Activated CD4-positive, alpha-beta memory T cell treated with anti-CD3 and anti-CD28 coated beads, Interleukin-2, amount 10 ng/mL, durations not matched to agents 7 days and 5 days (primary cell): ENCODE measurements around the gene AWAT1. TPM values are rescaled to one million over a fixed set of nuclear protein-coding genes. Genes with fewer than 3 reads are reported as not detected.
"Not testable (repeated sequence)": the region's sequence is repeated elsewhere in the genome, so short reads cannot be mapped to it uniquely, and the experiment has no call there.

ENCODE experiments used
- CTCF ChIA-PET: fragments of 350-600 bp; sonication (Branson Sonifier 250); formaldehyde crosslinking; loops from one replicate; lab custom pipeline; 2021; ENCODE audit warnings: antibody characterized with exemption, inconsistent platforms; lab: Charles Lee
- POLR2A ChIA-PET: fragments of 350-600 bp; sonication (Branson Sonifier 250); formaldehyde crosslinking; loops from one replicate; lab custom pipeline; 2021; ENCODE audit warnings: antibody characterized with exemption; lab: Charles Lee
- DNase-seq: peaks from one replicate; pipeline ENCODE4 v3.0.0-alpha.2; 2020
- H3K27ac Mint-ChIP-seq: one replicate; pipeline ENCODE4 v1.8.0; 2021; ENCODE audit warnings: mild to moderate bottlenecking, mixed read lengths
- H3K27me3 Mint-ChIP-seq: one replicate; pipeline ENCODE4 v1.8.0; 2021; ENCODE audit warnings: mixed read lengths
- H3K36me3 Mint-ChIP-seq: one replicate; pipeline ENCODE4 v1.8.0; 2021; ENCODE audit warnings: low read depth, mixed read lengths
- H3K4me1 Mint-ChIP-seq: one replicate; pipeline ENCODE4 v1.8.0; 2021; ENCODE audit warnings: mixed read lengths
- H3K4me3 Mint-ChIP-seq: one replicate; pipeline ENCODE4 v1.8.0; 2021; ENCODE audit warnings: mild to moderate bottlenecking, mixed read lengths
- H3K9me3 Mint-ChIP-seq: one replicate; pipeline ENCODE4 v1.8.0; 2021; ENCODE audit warnings: mixed read lengths
- total RNA-seq, 2 experiments: library from RNA; stranded (reverse); gene quantifications; one replicate each; pipeline ENCODE4 v1.2.3, GENCODE V29; 2021

Gene AWAT1
- total RNA-seq, 2 experiments from 2014 or later, result not detected

DNA sequence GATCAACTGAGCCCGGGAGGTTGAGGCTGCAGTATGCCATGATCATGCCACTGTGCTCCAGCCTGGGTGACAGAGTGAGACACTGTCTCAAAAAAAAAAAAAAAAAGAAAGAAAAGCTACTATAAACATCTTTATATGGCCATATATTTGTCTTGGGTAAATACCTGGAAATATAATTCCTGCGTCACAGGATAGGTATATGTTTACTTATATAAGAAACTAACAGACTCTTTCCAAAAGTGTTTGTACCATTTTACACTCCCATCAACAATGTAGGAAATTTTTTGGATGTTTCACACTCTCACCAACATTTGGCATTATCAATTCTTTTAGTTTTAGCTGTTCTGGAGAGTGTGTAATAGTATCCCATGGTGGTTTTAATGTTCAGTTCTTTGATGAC, 12.8 kb downstream of the AWAT1 start:
- no peaks in the 10 kb centered on the region for H3K27me3 Mint-ChIP-seq
- H3K9me3 Mint-ChIP-seq, result no peaks in the 10 kb centered on the region
- POLR2A ChIA-PET, result no interaction called here
- peaks cover 10% of the 10 kb centered on the region for H3K4me1 Mint-ChIP-seq
- DNase-seq, result no peak
- H3K27ac Mint-ChIP-seq, result no peak overlapping the region
- H3K4me3 Mint-ChIP-seq, result no peak overlapping the region
- H3K36me3 Mint-ChIP-seq, result no peaks in the 10 kb centered on the region
- CTCF ChIA-PET, result no interaction called here

- Mint-ChIP-seq H3K9me3 (no peaks in the 10 kb centered on the region), H3K36me3 (no peaks in the 10 kb centered on the region), H3K4me1 (peaks cover 15% of the 10 kb centered on the region), H3K4me3 (no peak overlapping the region), H3K27ac (no peak overlapping the region), H3K27me3 (no peaks in the 10 kb centered on the region)
- ChIA-PET POLR2A (no interaction called here), CTCF (no interaction called here)
- DNase-seq, result no peak
Observed at GRCh38 chrX:70252491-70252890, 18.0 kb downstream of the AWAT1 start.

DNA sequence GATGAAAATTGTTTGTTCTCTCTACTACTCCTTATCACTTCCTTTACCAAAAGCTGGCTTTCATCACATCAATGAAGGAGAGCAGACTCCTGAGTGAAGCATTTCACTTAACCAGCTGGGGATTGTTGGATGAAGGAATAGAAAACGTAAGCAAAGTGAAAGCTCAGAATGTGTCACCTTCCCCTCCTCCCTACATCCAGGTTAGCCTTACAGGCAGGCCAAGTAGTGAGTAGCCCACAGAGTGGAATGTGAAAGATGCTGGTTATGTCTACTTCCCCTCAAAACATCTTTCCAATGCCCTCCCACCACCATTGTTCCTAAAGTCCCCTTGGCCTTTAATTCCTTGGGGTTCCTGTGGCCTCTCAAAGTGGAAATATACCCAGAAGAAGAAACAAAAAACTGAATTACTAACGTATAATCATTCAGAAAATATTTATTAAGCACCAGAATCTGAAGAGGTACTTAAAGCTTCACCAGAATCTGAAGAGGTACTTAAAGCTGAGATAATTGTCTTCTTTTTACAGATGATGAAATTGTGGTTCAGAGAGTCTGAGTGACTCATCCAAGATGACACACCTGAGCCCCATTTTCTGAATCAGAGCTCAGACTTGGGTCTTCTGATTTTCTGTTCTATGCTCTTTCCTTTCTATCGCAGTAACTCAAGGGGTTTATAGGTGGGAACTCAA, 19.1 kb downstream of the AWAT1 start:
- POLR2A ChIA-PET, result no interaction called here
- Mint-ChIP-seq H3K9me3 (no peaks in the 10 kb centered on the region), H3K4me3 (no peak overlapping the region), H3K27ac (no peak overlapping the region), H3K36me3 (no peaks in the 10 kb centered on the region), H3K4me1 (peaks cover 17% of the 10 kb centered on the region), H3K27me3 (no peaks in the 10 kb centered on the region)
- no peak for DNase-seq
- CTCF ChIA-PET, result no interaction called here

- POLR2A ChIA-PET, result no interaction called here
- Mint-ChIP-seq H3K4me1 (peaks cover 17% of the 10 kb centered on the region), H3K4me3 (no peak overlapping the region), H3K9me3 (no peaks in the 10 kb centered on the region), H3K36me3 (no peaks in the 10 kb centered on the region), H3K27me3 (no peaks in the 10 kb centered on the region), H3K27ac (no peak overlapping the region)
- no peak for DNase-seq
- CTCF ChIA-PET, result no interaction called here
Observed at GRCh38 chrX:70254063-70254400, 19.6 kb downstream of the AWAT1 start.

- Mint-ChIP-seq H3K4me3 (no peak overlapping the region), H3K9me3 (no peaks in the 10 kb centered on the region), H3K27ac (no peak overlapping the region), H3K36me3 (no peaks in the 10 kb centered on the region), H3K27me3 (no peaks in the 10 kb centered on the region), H3K4me1 (peaks cover 17% of the 10 kb centered on the region)
- DNase-seq, result no peak
- ChIA-PET POLR2A (no interaction called here), CTCF (no interaction called here)
Observed at GRCh38 chrX:70254909-70255308, 20.5 kb downstream of the AWAT1 start.

GRCh38 chrX:70255452-70255851, 21.0 kb downstream of the AWAT1 start:
- Mint-ChIP-seq H3K4me3 (no peak overlapping the region), H3K4me1 (peaks cover 17% of the 10 kb centered on the region), H3K36me3 (no peaks in the 10 kb centered on the region), H3K9me3 (no peaks in the 10 kb centered on the region), H3K27ac (no peak overlapping the region), H3K27me3 (no peaks in the 10 kb centered on the region)
- no peak for DNase-seq
- ChIA-PET CTCF (no interaction called here), POLR2A (no interaction called here)

DNA sequence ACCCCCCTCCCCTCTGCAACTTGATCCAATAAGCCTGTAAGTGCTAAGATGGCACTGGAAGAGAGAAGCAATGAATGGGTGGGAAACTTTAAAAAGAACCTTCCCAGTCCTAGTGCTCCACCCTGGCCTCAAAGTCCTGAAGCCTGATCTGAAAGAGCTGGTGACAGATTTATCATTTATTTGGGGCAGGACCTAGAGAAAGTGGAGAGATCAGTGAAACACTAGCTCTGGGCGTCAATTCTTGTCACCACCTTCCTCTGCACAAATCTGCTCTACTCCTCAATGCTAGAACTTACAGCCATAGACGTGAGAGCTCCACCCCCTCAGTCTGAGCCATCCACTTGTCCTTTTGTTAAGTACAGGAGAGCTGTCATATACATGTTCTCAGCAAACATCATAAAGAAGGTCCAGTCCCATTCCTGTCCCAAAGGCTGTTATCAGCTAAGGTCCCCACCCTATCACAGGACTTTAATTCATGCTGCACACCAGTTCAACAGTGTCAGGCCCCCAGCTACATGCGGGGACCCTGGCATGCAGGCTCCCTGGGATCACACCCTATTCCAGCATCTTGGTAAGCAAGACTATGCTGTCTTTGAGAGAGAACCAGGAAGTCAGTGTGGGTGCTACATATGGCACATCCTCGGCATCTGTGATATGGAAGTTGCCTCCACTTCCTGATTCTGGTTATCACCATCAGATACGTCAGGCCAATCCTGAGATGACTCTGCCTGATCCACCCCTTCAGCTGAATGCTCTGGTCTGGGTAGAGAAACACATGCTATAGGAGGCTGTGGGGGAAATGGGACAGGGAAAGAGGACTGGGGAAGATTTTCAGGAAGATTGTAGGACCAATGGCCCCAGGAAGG, 23.2 kb downstream of the AWAT1 start:
- H3K36me3 Mint-ChIP-seq, result no peaks in the 10 kb centered on the region
- DNase-seq, result no peak
- no peak overlapping the region for H3K4me3 Mint-ChIP-seq
- H3K27me3 Mint-ChIP-seq, result no peaks in the 10 kb centered on the region
- H3K4me1 Mint-ChIP-seq, result peaks cover 17% of the 10 kb centered on the region
- no peaks in the 10 kb centered on the region for H3K9me3 Mint-ChIP-seq
- ChIA-PET POLR2A (no interaction called here), CTCF (no interaction called here)
- no peak overlapping the region for H3K27ac Mint-ChIP-seq

DNA sequence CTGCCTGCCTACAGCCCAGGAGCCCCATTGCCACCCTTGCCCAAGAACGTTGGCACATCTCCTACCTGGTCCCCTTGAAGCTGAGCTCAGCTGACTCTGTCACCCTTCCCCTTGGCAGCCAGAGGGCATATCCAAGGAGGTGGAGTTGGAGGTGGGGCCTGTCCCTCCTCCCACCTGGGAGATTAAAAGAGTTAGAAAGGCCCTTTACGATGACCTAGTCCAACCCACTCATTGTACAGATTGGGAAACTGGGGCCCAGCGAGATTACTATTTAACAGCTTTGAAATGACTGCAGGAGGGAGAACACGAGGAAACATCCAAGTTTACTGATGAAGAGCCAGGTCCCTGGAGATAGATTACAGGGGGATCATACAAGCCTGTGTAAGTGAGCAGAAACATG, 25.6 kb downstream of the AWAT1 start, which contains the start of gene P2RY4:
TSS of gene P2RY4 (minus strand) at position 101 of the 400 bp plus-strand sequence. CDS start 580 bp downstream, outside the sequence.
- Mint-ChIP-seq H3K27ac (no peak within 1 kb of the TSS), H3K36me3 (no peaks in the 10 kb centered on the region), H3K27me3 (no peaks in the 10 kb centered on the region), H3K4me3 (no peak within 1 kb of the TSS), H3K9me3 (no peaks in the 10 kb centered on the region), H3K4me1 (peaks cover 2% of the 10 kb centered on the region)
- DNase-seq, result no peak
- ChIA-PET CTCF (no interaction called here), POLR2A (no interaction called here)

- H3K4me1 Mint-ChIP-seq, result peaks cover under 1% of the 10 kb centered on the region
- peak; percentile 35 for DNase-seq
- no peak overlapping the region for H3K4me3 Mint-ChIP-seq
- H3K9me3 Mint-ChIP-seq, result no peaks in the 10 kb centered on the region
- POLR2A ChIA-PET, result no interaction called here
- H3K27ac Mint-ChIP-seq, result no peak overlapping the region
- H3K27me3 Mint-ChIP-seq, result no peaks in the 10 kb centered on the region
- CTCF ChIA-PET, result no interaction called here
- H3K36me3 Mint-ChIP-seq, result no peaks in the 10 kb centered on the region
Observed at GRCh38 chrX:70262952-70263567, 28.6 kb downstream of the AWAT1 start.

GRCh38 chrX:70264784-70265183, 30.3 kb downstream of the AWAT1 start:
- no peaks in the 10 kb centered on the region for H3K36me3 Mint-ChIP-seq
- POLR2A ChIA-PET, result no interaction called here
- H3K27ac Mint-ChIP-seq, result no peak overlapping the region
- no peak overlapping the region for H3K4me3 Mint-ChIP-seq
- H3K4me1 Mint-ChIP-seq, result no peaks in the 10 kb centered on the region
- H3K27me3 Mint-ChIP-seq, result no peaks in the 10 kb centered on the region
- DNase-seq, result no peak
- CTCF ChIA-PET, result no interaction called here
- no peaks in the 10 kb centered on the region for H3K9me3 Mint-ChIP-seq

DNA sequence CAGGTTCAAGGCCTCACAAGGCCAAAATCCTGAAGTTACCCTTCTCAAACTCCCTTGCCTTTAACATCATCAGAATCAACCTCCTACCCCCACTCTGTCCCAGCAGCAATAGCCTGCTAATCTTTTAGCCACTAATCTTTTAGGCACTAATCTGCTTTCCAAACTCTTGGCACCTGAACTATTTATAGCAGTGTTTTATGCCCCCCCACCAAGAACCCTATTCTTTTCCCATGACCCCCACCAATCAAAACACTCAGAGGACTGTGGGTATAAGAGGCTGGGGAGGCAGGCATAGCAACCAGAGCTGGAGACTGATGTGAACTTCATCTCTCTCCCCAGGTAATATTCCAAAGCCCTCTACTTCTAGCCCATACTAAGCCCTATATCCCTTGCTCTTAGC, 33.6 kb downstream of the AWAT1 start, which contains the start of gene ARR3:
TSS of gene ARR3 (plus strand) at position 301 of the 400 bp plus-strand sequence. CDS start 1,052 bp downstream, outside the sequence.
- DNase-seq, result no peak
- H3K36me3 Mint-ChIP-seq, result no peaks in the 10 kb centered on the region
- CTCF ChIA-PET, result no interaction called here
- H3K27ac Mint-ChIP-seq, result no peak within 1 kb of the TSS
- no peaks in the 10 kb centered on the region for H3K4me1 Mint-ChIP-seq
- POLR2A ChIA-PET, result no interaction called here
- no peaks in the 10 kb centered on the region for H3K27me3 Mint-ChIP-seq
- H3K4me3 Mint-ChIP-seq, result no peak within 1 kb of the TSS
- no peaks in the 10 kb centered on the region for H3K9me3 Mint-ChIP-seq

- H3K27ac Mint-ChIP-seq, POLR2A ChIA-PET, H3K4me3 Mint-ChIP-seq, DNase-seq, CTCF ChIA-PET, H3K9me3 Mint-ChIP-seq, H3K27me3 Mint-ChIP-seq, H3K36me3 Mint-ChIP-seq, H3K4me1 Mint-ChIP-seq: not testable (repeated sequence)
Observed at GRCh38 chrX:70274029-70274428, 39.6 kb downstream of the AWAT1 start.

DNA sequence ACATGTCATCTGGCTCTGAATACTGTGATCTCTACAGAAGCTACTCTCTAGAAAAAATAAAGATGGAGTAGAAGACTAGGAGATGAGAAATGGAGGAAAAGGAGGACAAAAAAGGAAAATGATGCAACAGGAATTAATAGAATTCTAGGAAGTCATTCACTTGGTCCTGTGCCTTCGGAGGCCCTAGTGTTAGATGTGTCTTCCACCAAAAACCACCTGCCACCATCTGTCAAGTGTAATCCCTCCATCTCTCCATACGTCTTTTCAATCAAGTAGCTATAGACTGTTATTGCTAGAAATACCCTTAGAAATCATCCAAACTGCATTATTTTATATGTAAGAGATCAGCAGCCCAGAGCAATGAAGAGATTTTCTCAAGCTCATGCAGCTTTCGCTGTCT, 44.6 kb downstream of the AWAT1 start:
- H3K27me3 Mint-ChIP-seq, result no peaks in the 10 kb centered on the region
- no peak overlapping the region for H3K27ac Mint-ChIP-seq
- DNase-seq, result no peak
- H3K36me3 Mint-ChIP-seq, result peaks cover 8% of the 10 kb centered on the region
- ChIA-PET CTCF (no interaction called here), POLR2A (interaction anchor here (1.6 kb wide), 1 partner anchor 11 kb away, joined by 4 read pairs; the partner anchor contains the start of genes KIF4A and PDZD11)
- H3K9me3 Mint-ChIP-seq, result no peaks in the 10 kb centered on the region
- H3K4me1 Mint-ChIP-seq, result no peaks in the 10 kb centered on the region
- H3K4me3 Mint-ChIP-seq, result no peak overlapping the region
